Effector CD8-positive, alpha-beta T cell (primary cell): ENCODE results near the gene RNPEPL1.

ENCODE experiments used
- DNase-seq: peaks from one replicate; lab custom pipeline; 2025; lab: John Stamatoyannopoulos, UW

RNPEPL1 gene

GRCh38 chr2:240626531-240627300, 58.4 kb downstream of the RNPEPL1 start:
- no peak for DNase-seq

GRCh38 chr2:240627736-240628506, 59.6 kb downstream of the RNPEPL1 start:
- no peak for DNase-seq

- DNase-seq, result no peak
Measured at GRCh38 chr2:240628507-240628807, 60.2 kb downstream of the RNPEPL1 start.

- no peak for DNase-seq
Measured at GRCh38 chr2:240628808-240629618, 60.7 kb downstream of the RNPEPL1 start.

GRCh38 chr2:240629619-240629967, 61.3 kb downstream of the RNPEPL1 start:
- no peak for DNase-seq

- DNase-seq, result no peak
Measured at GRCh38 chr2:240629968-240630770, 61.9 kb downstream of the RNPEPL1 start.
